Measurements from ENCODE around the gene CCDC186.

GRCh38 chr10:114095559-114096337 lies 78.3 kb downstream of the CCDC186 start:
- no peak for TF ChIP-seq CTCF (IDR thresholded peaks at IDR 0.05)
- TF ChIP-seq POLR2A (IDR thresholded peaks at IDR 0.05) = no peak
